Superior temporal gyrus (tissue), 1 donor: Measurements from ENCODE around the gene DYRK4.
A peak's percentile ranks its signal among the peaks of the same experiment; 100 is the strongest.
"Not testable (repeated sequence)": the region's sequence is repeated elsewhere in the genome, so short reads cannot be mapped to it uniquely, and the experiment has no call there.

Experiments
- DNase-seq: peaks from one replicate; pipeline ENCODE4 v3.0.0-alpha.2; 2016; ENCODE audit errors: extremely low spot score

The DYRK4 gene, protein sequence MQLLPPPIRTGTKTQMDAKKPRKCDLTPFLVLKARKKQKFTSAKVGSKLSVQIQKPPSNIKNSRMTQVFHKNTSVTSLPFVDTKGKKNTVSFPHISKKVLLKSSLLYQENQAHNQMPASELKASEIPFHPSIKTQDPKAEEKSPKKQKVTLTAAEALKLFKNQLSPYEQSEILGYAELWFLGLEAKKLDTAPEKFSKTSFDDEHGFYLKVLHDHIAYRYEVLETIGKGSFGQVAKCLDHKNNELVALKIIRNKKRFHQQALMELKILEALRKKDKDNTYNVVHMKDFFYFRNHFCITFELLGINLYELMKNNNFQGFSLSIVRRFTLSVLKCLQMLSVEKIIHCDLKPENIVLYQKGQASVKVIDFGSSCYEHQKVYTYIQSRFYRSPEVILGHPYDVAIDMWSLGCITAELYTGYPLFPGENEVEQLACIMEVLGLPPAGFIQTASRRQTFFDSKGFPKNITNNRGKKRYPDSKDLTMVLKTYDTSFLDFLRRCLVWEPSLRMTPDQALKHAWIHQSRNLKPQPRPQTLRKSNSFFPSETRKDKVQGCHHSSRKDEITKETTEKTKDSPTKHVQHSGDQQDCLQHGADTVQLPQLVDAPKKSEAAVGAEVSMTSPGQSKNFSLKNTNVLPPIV

GRCh38 chr12:4562034-4562657, at the start of gene DYRK4:
DYRK4 (plus strand) TSS chr12:4562208; CDS start chr12:4562246, 38 bp downstream.
- DNase-seq: peak; percentile 69

DNA sequence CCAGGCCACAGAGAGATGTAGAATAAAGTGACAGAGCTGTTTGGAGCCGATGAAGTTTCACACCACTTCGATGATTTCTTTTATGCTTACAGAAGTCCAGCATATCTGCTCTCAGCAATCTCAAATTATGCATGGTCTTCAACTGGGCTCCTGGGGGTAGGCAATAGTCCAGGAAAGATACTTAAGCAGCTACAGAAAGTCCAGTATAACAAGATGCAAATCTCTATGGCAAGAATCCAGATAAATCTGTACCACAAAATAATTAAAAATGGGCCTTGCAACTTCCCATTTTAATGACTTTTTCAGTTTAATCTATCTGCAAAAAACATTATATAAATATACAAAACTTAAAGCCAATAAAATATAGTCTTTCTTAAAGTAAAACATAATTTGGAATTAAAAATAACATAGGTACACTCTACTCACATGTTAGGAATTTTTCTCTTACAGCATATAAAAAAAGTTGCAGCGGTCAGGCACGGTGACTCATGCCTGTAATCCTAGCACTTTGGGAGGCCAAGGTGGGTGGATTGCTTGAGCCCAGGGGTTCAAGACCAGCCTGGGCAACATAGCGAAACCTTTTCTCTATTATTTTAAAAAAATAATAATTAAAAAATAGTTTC, 43.8 kb upstream of the DYRK4 start:
- DNase-seq: no peak

DNA sequence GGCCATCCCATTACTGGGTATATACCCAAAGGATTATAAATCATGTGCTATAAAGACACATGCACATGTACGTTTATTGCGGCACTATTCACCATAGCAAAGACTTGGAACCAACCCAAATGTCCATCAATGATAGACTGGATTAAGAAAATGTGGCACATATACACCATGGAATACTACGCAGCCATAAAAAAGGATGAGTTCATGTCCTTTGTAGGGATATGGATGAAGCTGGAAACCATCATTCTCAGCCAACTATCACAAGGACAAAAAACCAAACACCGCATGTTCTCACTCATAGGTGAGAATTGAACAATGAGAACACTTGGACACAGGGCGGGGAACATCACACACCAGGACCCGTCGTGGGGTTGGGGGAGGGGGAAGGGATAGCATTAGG, 38.6 kb upstream of the DYRK4 start:
- DNase-seq: not testable (repeated sequence)

GRCh38 chr12:4526923-4527546, 35.0 kb upstream of the DYRK4 start:
- DNase-seq: peak; percentile 64

- DNase-seq: no peak
Measured at GRCh38 chr12:4530160-4530559, 31.8 kb upstream of the DYRK4 start.

GRCh38 chr12:4530982-4531586, 30.9 kb upstream of the DYRK4 start:
- no peak for DNase-seq

- DNase-seq: no peak
Measured at GRCh38 chr12:4535092-4535491, 26.9 kb upstream of the DYRK4 start.

- no peak for DNase-seq
Measured at GRCh38 chr12:4535871-4536270, 26.1 kb upstream of the DYRK4 start.

DNA sequence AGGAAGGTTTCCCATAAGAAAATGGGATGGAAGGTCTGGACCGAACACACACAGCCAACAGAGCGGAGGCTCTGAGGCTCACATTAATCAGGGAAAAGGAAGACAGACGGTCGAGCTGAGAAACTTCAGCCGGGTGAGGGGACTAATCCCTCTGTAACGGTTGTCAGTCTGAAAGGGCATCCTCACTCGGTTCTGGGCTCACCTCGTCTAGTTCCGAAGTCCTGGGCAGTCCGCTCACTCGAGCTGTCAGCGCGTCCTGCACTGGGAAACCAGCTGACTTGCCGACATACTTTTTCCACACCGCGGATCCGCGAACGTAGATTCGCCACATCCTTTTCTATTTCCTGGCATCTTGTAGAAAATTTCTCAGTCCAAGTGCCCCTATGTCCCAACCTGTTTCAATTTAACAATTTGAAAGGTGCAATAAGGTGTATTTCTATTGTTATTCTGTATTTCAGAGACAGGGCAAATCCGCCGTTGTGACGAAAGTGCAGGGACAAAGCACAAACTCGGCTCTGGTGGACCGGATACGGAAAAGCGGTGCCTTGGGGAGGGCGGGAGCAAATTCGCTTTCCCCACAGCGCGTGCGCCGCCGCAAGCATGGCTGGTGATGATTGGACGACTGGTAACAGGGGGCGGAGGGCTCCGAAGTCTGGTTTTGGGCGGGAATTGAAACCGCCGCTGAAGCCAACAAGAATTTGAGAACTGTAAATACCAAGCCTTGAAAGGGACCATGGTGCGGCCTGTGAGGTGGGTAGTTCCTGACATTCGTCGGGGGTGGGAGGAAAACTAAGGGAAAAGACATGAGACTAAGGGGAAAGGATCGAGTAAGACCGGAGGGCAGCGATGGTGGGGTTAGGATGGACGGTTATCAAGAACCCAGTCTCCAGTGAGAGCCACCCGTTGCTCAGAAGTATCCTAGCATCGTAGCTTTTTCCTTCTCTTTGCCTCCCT, 23.5 kb upstream of the DYRK4 start, which contains the start of gene RAD51AP1:
RAD51AP1 (plus strand) TSS at position 684 of the 954 bp plus-strand sequence; CDS start at position 734, 50 bp downstream.
- peak; percentile 98 for DNase-seq

DNA sequence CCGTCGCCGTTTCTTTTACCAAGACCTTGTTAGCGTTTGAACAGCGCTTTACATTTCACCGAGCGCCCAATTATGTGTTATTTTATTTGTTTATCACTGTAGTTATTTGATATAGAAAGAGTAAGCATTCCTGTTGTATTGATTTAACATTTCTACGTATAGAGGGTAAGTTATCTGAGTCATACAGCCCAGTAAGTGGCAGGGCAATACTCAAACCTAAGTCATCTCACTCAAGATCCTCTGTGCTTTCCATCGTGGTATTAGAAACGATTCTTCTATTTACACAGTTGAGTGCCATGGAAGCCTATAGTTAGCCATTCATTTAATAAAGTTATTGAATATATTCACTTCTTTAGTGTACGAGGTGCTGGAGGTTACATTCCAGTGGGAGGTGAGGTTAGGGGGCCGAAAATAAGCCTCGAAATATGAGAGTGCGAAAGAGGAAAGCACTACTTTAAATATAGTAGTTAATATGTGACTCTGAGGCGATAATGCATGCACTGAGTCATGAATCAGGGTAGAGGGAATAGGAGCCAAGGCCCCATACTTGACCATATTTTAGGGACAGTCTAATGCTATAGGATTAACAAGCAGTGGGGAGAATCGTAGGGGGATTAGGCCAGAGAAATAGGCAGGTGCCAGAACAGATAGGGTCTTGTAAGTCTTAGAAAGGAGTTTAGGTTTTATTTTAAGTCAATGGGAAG, 22.7 kb upstream of the DYRK4 start:
- DNase-seq: no peak

GRCh38 chr12:4540170-4540569, 21.8 kb upstream of the DYRK4 start:
- DNase-seq: no peak

DNA sequence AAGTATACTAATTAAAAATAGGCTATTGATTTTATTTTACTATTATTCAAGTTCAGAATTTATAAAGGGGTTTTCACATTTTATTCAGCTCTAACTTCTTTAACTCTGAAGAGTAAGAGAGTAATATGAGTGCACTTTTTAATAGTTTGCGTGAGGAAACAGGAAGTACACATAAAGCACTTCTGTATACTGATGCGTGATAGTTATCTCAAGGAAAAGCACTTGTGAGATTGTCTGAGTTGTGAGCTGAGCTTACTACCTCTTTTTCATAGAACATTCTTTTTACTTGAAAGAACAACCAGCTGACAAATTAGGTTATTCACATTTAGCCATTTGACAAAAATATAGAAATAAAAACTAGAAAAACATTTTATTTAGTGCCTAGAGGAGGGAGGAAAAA, 21.4 kb upstream of the DYRK4 start:
- DNase-seq: no peak

- DNase-seq: no peak
Measured at GRCh38 chr12:4545195-4545594, 16.8 kb upstream of the DYRK4 start.

DNA sequence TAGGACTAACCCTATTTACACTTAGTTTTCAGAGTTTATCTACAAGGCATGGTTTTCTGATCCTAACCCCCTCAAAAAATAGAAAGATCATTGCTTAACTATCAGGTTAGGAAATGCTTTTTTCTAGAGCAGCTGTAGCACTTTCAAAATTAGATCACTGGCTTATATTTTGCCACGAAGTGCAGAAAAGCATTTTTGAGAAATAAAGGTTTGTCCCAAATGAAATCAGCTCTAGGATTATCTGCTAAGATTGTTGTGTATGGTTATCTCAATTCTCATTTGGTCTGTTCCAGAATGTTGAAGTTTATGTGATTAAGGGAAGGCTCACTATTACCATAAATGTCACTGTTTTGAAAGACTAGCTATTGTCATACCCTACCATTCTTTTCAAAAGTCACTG, 9.8 kb upstream of the DYRK4 start:
- DNase-seq: no peak

DNA sequence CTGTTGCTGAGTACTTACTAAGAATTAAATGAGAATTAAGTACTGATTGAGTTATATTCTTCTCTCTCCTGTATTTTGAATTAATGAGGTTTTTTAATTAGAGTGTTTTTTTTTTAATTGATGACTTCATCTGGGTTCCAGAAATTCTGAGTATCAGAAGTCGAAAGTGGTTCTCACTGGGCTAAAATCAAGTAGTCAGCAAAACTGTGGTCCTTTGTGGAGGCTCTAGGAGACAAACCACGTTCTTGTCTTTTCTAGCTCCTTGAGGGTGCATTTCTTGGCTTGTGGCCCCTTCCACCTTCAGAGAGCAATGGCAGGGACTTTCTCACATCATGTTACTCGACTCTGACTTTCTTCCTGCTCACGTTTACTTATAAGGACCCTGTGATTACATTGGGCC, 8.1 kb upstream of the DYRK4 start:
- DNase-seq: no peak

DNA sequence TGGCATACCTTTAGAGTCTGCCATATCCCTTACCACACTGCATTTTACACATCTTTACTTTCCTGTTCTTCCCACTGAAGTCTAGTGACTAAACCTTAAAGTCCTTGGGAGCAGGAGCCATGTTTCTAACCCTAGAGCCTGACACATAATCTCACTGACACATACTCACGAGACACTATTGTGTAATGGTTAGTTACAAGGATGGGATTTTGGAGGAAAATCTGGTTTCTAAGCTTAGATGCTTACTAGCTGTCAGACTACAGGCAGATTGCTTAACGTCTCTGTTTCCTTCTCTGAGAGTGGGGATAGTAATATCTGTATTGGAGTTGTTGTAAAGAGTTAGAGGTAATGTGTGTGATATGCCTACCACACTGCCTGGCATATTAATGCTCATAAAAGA, 6.2 kb upstream of the DYRK4 start:
- no peak for DNase-seq

DNA sequence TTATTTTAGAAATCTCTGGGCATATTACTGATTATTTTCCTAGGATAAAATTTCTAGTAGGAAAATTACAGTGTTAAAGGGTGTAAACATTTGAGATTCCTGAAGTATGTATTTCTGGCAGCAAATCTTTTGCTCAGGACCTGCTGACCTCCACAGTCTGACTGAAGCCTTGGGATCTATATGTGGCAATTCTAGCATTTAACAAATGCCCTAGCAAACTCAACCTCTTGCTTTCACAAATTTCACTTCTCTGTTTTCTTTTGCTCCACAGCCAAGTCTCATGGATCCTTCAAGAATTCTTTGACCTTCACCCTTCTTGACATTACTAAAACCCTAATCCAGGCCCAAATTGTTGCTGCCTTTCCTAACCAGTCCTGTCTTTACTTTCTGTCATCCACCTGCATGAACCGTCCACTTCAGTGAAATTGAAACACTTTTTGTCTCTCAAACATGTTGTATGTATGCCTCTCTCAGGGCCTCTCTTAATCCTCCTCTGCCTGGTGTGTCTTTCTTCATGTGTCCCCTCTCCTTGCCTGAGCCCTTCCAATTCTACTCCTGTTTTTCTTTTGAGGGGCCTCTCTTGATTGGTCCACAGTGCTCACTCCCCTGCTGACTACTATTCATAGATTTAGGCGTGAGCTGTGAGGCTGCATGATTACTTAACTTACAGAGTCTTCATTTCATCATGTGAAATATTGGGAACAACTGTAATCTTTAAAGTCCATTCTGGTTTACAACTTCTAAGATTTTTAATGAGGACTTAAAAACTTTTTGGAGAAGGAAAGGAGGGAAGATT, 5.1 kb upstream of the DYRK4 start:
- no peak for DNase-seq

- no peak for DNase-seq
Measured at GRCh38 chr12:4557586-4557985, 4.4 kb upstream of the DYRK4 start.

GRCh38 chr12:4558171-4558570, 3.8 kb upstream of the DYRK4 start:
- no peak for DNase-seq
